Brain microvascular endothelial cell (primary cell): Measurements from ENCODE around the gene KCNH1.

ENCODE experiments used
- DNase-seq: peaks from one replicate; pipeline ENCODE4 v3.0.0-alpha.2; 2020
- H3K27ac ChIP-seq: fragments of 250-450 bp; sonication (Bioruptor Pico); 2 replicates; pipeline ENCODE4 v1.5.1; 2020; ENCODE audit warnings: mild to moderate bottlenecking, moderate library complexity
- H3K27me3 ChIP-seq: fragments of 250-450 bp; sonication (Bioruptor Pico); replicated peaks from 2 replicates; pipeline ENCODE4 v1.5.1; 2020; ENCODE audit warnings: mild to moderate bottlenecking
- H3K36me3 ChIP-seq: fragments of 250-450 bp; sonication (Bioruptor Pico); replicated peaks from 2 replicates; pipeline ENCODE4 v1.5.1; 2020; ENCODE audit warnings: mild to moderate bottlenecking
- H3K4me3 ChIP-seq: 2 replicates; pipeline ENCODE4 v1.5.1; 2011; ENCODE audit warnings: low read depth, mild to moderate bottlenecking, control low read depth, low read length, moderate library complexity
- CTCF ChIP-seq: IDR thresholded peaks from 2 replicates; pipeline ENCODE4 v1.5.1; 2011; ENCODE audit warnings: low read depth, mild to moderate bottlenecking, moderate library complexity, low read length, control low read depth, inconsistent platforms; ENCODE audit errors: missing control alignments
- in situ Hi-C: cut with HindIII; loops from 2 replicates; pipeline ENCODE4 v1.10.0; 2017; ENCODE audit warnings: low sequenced_read_pairs, low pct_ligation_motif_present

Gene KCNH1

GRCh38 chr1:211035821-211036380 is 98.0 kb downstream of the KCNH1 start:
- no peak overlapping the region for H3K4me3 ChIP-seq
- no peak for DNase-seq
- no peak overlapping the region for H3K27ac ChIP-seq
- in situ Hi-C loops, result no loop called here
- no peaks in the 10 kb centered on the region for H3K27me3 ChIP-seq
- no peaks in the 10 kb centered on the region for H3K36me3 ChIP-seq
- TF ChIP-seq CTCF, result no peak

- Histone ChIP-seq H3K27me3 (no peaks in the 10 kb centered on the region), H3K36me3 (no peaks in the 10 kb centered on the region), H3K27ac (no peak overlapping the region), H3K4me3 (no peak overlapping the region)
- in situ Hi-C loops, result no loop called here
- no peak for DNase-seq
- TF ChIP-seq CTCF, result no peak
These were observed 99.9 kb downstream of the KCNH1 start for GRCh38 chr1:211033921-211034525.

- no peaks in the 10 kb centered on the region for H3K36me3 ChIP-seq
- no peak for DNase-seq
- in situ Hi-C loops, result no loop called here
- no peak overlapping the region for H3K27ac ChIP-seq
- no peaks in the 10 kb centered on the region for H3K27me3 ChIP-seq
- H3K4me3 ChIP-seq, result no peak overlapping the region
- TF ChIP-seq CTCF, result no peak
These were observed 109.0 kb downstream of the KCNH1 start for GRCh38 chr1:211024901-211025300.

GRCh38 chr1:211019266-211019665 is 114.7 kb downstream of the KCNH1 start:
- no peaks in the 10 kb centered on the region for H3K36me3 ChIP-seq
- H3K4me3 ChIP-seq, result no peak overlapping the region
- H3K27me3 ChIP-seq, result no peaks in the 10 kb centered on the region
- no peak for TF ChIP-seq CTCF
- in situ Hi-C loops, result no loop called here
- H3K27ac ChIP-seq, result no peak overlapping the region
- no peak for DNase-seq

- Histone ChIP-seq H3K36me3 (no peaks in the 10 kb centered on the region), H3K27ac (no peak overlapping the region), H3K27me3 (no peaks in the 10 kb centered on the region), H3K4me3 (no peak overlapping the region)
- in situ Hi-C loops, result no loop called here
- TF ChIP-seq CTCF, result no peak
- no peak for DNase-seq
These were observed 115.3 kb downstream of the KCNH1 start for GRCh38 chr1:211018690-211019089.

GRCh38 chr1:211017075-211017718 is 116.8 kb downstream of the KCNH1 start:
- no peak overlapping the region for H3K4me3 ChIP-seq
- no peaks in the 10 kb centered on the region for H3K36me3 ChIP-seq
- in situ Hi-C loops, result no loop called here
- no peak overlapping the region for H3K27ac ChIP-seq
- no peak for DNase-seq
- H3K27me3 ChIP-seq, result no peaks in the 10 kb centered on the region
- TF ChIP-seq CTCF, result no peak
